KBM-7 (cell line): ENCODE results near the gene TMEM63B.

Experiments used
- DNase-seq: peaks from one replicate; pipeline ENCODE4 v3.0.0-alpha.2; 2015
- in situ Hi-C: fragments of 300-500 bp; cut with MboI; formaldehyde crosslinking; loops from 2 replicates; pipeline ENCODE4 v1.14.3; 2020; ENCODE audit warnings: low sequenced_read_pairs, low pct_unique_long_range_greater_than_20kb, mixed read lengths

Gene TMEM63B

GRCh38 chr6:44161997-44162338 lies 34.6 kb downstream of the TMEM63B start:
- DNase-seq: no peak
- in situ Hi-C loops: no loop called here

GRCh38 chr6:44162876-44163625 lies 35.7 kb downstream of the TMEM63B start:
- DNase-seq: no peak
- in situ Hi-C loops: no loop called here

- in situ Hi-C loops: no loop called here
- peak; percentile 4 for DNase-seq
Observed at GRCh38 chr6:44166116-44166515, 38.8 kb downstream of the TMEM63B start.

DNA sequence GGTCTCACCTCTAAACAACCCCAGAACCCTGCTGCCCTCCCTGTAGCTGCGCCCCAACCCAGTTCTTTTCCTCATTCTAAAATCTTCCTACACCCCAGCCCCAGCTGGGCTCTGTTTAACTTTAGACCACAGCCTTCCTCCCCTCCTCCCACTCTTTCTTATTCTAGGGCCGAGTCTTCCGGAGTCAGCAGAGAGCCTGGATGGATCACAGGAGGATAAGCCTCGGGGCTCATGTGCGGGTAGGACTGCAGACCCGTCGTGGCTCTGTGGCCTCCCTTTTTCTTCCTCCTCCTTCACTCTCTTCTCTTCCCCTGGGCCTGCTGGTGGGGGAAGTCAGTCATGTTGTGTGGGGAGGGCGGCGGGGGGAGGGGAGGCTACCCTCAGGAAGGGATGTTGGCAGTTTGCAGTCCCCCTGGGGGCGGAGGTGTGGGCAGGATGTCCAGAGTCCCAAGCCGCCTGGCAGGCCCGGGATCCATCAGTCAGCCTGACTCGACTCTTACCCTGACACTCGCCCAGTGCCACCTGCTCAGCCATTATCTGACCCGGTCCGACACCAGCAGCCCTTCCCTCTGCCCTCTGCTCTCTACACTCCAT lies 39.3 kb downstream of the TMEM63B start:
- peak; percentile 71 for DNase-seq
- in situ Hi-C loops: no loop called here

DNA sequence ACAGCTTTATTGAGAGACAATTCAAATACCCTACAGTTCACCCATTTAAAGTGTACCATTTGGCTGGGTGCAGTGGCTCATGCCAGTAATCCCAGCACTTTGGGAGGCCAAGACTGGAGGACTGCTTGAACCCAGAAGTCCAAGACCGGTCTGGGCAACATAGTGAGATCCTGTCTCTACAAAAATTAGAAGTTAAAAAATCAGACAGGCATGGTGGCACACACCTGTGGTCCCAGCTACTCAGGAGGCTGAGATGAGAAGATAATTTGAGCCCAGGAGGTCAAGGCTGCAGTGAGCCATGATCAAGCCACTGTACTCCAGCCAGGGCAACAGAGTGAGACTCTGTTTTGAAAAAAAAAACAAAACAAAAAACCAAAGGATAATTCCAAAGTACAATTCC lies 40.2 kb downstream of the TMEM63B start:
- in situ Hi-C loops: no loop called here
- DNase-seq: no peak

GRCh38 chr6:44169154-44169553 lies 41.8 kb downstream of the TMEM63B start:
- no peak for DNase-seq
- in situ Hi-C loops: no loop called here

- no peak for DNase-seq
- in situ Hi-C loops: loop anchor here (10.0 kb wide), 1 partner anchor 65 kb away; no protein-coding TSS in a partner anchor
Observed at GRCh38 chr6:44169886-44170570, 42.7 kb downstream of the TMEM63B start.

DNA sequence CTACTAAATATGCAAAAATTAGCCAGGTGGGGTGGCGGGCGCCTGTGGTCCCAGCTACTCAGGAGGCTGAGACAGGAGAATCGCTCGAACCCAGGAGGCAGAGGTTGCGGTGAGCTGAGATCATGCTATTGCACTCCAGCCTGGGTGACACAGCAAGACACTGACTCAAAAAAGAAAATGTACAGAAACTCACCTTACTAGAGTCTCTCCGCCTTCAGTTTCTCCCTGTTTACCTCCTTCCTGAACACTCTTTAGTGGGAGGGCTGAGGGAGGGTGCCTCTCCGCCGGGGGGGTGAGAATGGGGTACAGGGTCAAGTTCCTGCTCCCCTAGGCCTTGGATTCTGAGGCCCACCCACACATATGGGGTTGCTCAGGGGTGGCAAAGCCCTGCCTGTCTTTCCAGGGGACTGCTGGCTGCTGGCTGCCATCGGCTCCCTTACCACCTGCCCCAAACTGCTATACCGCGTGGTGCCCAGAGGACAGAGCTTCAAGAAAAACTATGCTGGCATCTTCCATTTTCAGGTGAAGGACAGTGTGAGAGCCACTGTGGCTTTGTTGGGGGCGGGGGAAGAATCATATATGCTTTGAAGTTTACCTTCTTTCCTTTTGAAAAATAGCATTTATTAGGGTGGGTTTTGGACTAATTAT lies 44.7 kb downstream of the TMEM63B start:
- in situ Hi-C loops: loop anchor here (10.0 kb wide), 1 partner anchor 63 kb away; no protein-coding TSS in a partner anchor
- DNase-seq: no peak

DNA sequence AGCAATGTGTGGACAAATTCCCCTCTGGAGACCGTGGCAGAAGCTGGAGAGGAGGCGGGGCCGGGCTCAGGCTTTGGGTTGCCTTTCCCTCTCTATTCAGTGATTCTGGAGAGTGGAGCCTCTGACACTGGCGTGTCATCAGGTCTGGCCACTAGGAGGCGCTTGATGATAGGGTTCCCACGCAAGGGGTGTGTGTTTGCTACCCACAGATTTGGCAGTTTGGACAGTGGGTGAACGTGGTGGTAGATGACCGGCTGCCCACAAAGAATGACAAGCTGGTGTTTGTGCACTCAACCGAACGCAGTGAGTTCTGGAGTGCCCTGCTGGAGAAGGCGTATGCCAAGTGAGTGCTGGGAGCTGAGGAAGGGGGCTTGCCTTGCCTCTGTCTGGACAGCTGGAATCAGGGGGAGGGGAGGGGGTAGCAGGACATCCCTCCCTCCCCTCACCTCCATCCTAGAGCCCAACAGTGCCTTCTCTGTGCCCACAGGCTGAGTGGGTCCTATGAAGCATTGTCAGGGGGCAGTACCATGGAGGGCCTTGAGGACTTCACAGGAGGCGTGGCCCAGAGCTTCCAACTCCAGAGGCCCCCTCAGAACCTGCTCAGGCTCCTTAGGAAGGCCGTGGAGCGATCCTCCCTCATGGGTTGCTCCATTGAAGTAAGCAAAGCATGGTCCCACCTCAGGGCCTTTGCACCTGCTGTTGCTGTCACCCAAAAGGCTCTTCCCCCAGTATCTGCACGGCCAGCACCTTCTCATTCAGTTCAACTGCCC lies 45.6 kb downstream of the TMEM63B start:
- in situ Hi-C loops: loop anchor here (10.0 kb wide), 1 partner anchor 62 kb away; no protein-coding TSS in a partner anchor
- DNase-seq: peak; percentile 83

GRCh38 chr6:44176130-44176761 lies 48.9 kb downstream of the TMEM63B start:
- in situ Hi-C loops: loop anchor here (10.0 kb wide), 1 partner anchor 59 kb away; no protein-coding TSS in a partner anchor
- no peak for DNase-seq

- in situ Hi-C loops: loop anchor here (10.0 kb wide), 1 partner anchor 58 kb away; no protein-coding TSS in a partner anchor
- peak; percentile 25 for DNase-seq
Observed at GRCh38 chr6:44176762-44177509, 49.6 kb downstream of the TMEM63B start.

GRCh38 chr6:44177691-44178423 lies 50.5 kb downstream of the TMEM63B start:
- in situ Hi-C loops: loop anchor here (10.0 kb wide), 1 partner anchor 57 kb away; no protein-coding TSS in a partner anchor
- no peak for DNase-seq

GRCh38 chr6:44178424-44179071 lies 51.2 kb downstream of the TMEM63B start:
- in situ Hi-C loops: loop anchor here (10.0 kb wide), 1 partner anchor 56 kb away; no protein-coding TSS in a partner anchor
- no peak for DNase-seq

- in situ Hi-C loops: loop anchor here (10.0 kb wide), 1 partner anchor 56 kb away; no protein-coding TSS in a partner anchor
- no peak for DNase-seq
Observed at GRCh38 chr6:44179072-44179536, 51.8 kb downstream of the TMEM63B start.

DNA sequence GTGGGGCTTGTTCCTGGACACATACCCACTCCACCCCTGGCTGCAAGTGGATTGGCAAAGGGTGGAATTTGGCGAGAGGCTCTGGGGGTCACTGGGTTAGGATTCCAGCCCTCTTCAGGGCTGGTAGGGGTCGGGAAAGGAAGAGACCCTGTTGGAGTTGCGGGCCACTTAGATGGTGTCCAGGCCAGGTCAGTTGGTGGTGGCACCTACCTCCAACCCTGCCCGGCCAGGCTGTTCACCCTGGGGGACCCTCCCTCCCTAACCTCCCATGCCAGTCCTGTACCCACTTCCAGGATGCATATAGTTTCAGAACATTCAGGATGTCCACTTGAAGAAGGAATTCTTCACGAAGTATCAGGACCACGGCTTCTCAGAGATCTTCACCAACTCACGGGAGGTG lies 52.3 kb downstream of the TMEM63B start:
- in situ Hi-C loops: loop anchor here (10.0 kb wide), 1 partner anchor 55 kb away; no protein-coding TSS in a partner anchor
- no peak for DNase-seq

GRCh38 chr6:44180406-44180805 lies 53.1 kb downstream of the TMEM63B start:
- no peak for DNase-seq

More at GRCh38 chr6:44180406-44180805, 53.1 kb downstream of the TMEM63B start:
- in situ Hi-C loops: no loop called here
